Endothelial cell (in vitro differentiated cells): ENCODE measurements around the gene DPM2. TPM values are rescaled to one million over a fixed set of nuclear protein-coding genes. Genes with fewer than 3 reads are reported as not detected.

Experiments used
- DNase-seq: peaks from one replicate; pipeline ENCODE4 v3.0.0; 2021; ENCODE audit warnings: low spot score
- H3K27ac Mint-ChIP-seq: one replicate; pipeline ENCODE4 v1.8.0; 2021; ENCODE audit warnings: mixed read lengths, inconsistent platforms; ENCODE audit not compliant: unreplicated experiment
- H3K27me3 Mint-ChIP-seq: one replicate; pipeline ENCODE4 v1.8.0; 2021; ENCODE audit warnings: mild to moderate bottlenecking, moderate library complexity, mixed read lengths, inconsistent platforms; ENCODE audit not compliant: unreplicated experiment
- H3K36me3 Mint-ChIP-seq: one replicate; pipeline ENCODE4 v1.8.0; 2021; ENCODE audit warnings: mild to moderate bottlenecking, low read depth, mixed read lengths, inconsistent platforms; ENCODE audit not compliant: unreplicated experiment
- H3K4me1 Mint-ChIP-seq: one replicate; pipeline ENCODE4 v1.8.0; 2021; ENCODE audit warnings: mild to moderate bottlenecking, mixed read lengths, inconsistent platforms; ENCODE audit not compliant: unreplicated experiment
- H3K4me3 Mint-ChIP-seq: one replicate; pipeline ENCODE4 v1.8.0; 2021; ENCODE audit warnings: mild to moderate bottlenecking, mixed read lengths, inconsistent platforms; ENCODE audit not compliant: unreplicated experiment
- H3K9me3 Mint-ChIP-seq: one replicate; pipeline ENCODE4 v1.8.0; 2021; ENCODE audit warnings: mixed read lengths, inconsistent platforms; ENCODE audit not compliant: unreplicated experiment
- CTCF ChIP-seq: fragments of 200-600 bp; sonication (generic); IDR thresholded peaks from one replicate; pipeline ENCODE4 v1.5.0; 2021; ENCODE audit warnings: antibody characterized with exemption; ENCODE audit not compliant: unreplicated experiment
- total RNA-seq: library from RNA; stranded (reverse); fragmentation: NEBNext Ultra II Directional; extraction: Animal tissue kit (Norgen Biotek cat#: 25700); gene quantifications from one replicate; pipeline ENCODE4 v1.2.1, GENCODE V29; 2021; ENCODE audit not compliant: unreplicated experiment

DPM2 gene
- total RNA-seq, 1 donor from 2014 or later, result 31.5 TPM

DNA sequence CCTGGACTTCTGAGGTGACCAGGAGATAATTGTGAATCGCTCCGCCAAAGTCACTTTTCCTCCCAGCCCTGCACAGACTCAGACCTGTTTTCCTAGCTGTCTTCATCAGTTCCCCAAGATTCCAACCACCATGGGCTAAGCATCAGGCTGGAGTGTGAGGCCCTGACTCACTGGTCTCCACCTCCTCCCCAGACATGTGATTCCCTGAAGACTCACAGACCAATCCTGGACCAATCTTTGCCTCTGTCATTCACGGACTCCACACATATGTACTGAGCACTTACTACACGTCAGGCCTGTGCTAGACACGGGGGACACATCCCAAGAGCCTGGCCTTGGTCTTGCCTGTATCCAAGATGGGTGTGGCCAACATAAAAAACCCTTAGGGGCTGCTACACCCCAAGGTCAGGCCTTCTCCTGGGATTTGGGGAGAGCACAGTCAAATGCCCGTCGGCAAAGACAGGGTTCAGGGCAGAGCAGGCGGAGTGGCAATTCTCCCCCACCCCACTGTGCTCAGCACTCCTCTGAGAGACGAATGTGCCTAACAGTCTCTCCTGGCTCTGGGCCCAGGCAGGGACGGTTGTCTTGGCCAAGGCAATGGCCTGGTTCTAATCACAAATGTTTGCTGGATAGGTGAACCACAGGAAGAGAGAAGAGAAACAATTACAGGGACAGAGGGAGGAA, 31.2 kb upstream of the DPM2 start:
- peaks cover 4% of the 10 kb centered on the region for H3K36me3 Mint-ChIP-seq
- no peak for TF ChIP-seq CTCF
- H3K27me3 Mint-ChIP-seq, result peaks cover 9% of the 10 kb centered on the region
- peaks cover 8% of the 10 kb centered on the region for H3K4me1 Mint-ChIP-seq
- H3K27ac Mint-ChIP-seq, result no peak overlapping the region
- no peaks in the 10 kb centered on the region for H3K9me3 Mint-ChIP-seq
- H3K4me3 Mint-ChIP-seq, result no peak overlapping the region
- DNase-seq, result no peak

DNA sequence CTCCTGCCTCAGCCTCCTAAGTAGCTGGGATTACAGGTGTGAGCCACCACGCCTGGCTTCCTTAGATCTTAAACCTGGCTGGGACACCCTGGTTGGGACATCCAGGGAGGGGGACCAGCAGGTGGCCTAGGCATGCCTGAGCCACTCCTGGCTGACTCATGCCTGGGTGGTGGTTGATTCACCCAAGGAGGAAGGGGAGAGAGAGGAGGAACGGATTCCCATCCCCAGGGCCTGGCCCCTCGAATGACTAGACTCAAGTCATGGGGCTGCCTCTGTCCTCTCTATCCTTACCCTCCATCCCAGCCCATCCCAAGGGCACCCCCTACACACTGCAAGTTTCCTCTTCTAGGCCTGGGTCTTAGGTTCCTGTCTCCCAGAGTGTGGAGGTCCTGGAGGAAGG, 30.4 kb upstream of the DPM2 start:
- TF ChIP-seq CTCF, result no peak
- no peak for DNase-seq
- Mint-ChIP-seq H3K4me3 (no peak overlapping the region), H3K27ac (no peak overlapping the region), H3K4me1 (peaks cover 8% of the 10 kb centered on the region), H3K27me3 (peaks cover 9% of the 10 kb centered on the region), H3K36me3 (peaks cover 4% of the 10 kb centered on the region), H3K9me3 (no peaks in the 10 kb centered on the region)

DNA sequence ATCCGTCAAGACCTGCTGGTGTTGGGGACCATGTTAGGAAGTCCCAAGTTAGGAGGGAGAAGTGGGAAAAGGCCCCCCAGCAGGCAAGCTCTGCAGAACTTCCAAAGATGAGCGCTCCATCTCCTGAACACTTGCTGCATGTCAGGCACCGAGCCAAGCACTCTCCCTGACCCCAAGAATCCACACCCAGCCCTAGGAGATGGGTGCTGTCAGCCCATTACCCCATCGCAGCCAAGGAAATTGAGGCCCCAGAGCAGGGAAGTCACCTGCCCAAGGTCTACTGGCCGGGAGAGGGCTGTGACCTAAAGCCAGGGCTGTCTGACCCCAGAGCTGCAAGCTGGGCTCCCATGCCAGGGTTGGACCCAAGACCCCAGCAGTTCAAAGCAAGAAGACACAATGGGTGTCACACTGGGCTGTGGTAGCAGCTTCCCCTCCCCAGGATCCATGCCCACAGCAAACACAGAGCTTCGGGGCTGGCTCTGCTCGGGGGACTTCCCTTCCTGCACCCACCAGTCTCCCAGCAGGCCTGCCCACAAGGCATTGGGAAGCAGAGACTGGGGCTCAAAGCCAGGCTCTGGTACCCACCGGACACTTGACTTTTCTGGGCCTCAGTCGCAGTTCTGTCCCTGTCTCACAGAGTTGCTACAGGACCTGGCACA, 29.6 kb upstream of the DPM2 start:
- Mint-ChIP-seq H3K36me3 (peaks cover 4% of the 10 kb centered on the region), H3K4me1 (peaks cover 8% of the 10 kb centered on the region), H3K4me3 (no peak overlapping the region), H3K27me3 (peaks cover 6% of the 10 kb centered on the region), H3K9me3 (no peaks in the 10 kb centered on the region), H3K27ac (no peak overlapping the region)
- no peak for TF ChIP-seq CTCF
- DNase-seq, result no peak

DNA sequence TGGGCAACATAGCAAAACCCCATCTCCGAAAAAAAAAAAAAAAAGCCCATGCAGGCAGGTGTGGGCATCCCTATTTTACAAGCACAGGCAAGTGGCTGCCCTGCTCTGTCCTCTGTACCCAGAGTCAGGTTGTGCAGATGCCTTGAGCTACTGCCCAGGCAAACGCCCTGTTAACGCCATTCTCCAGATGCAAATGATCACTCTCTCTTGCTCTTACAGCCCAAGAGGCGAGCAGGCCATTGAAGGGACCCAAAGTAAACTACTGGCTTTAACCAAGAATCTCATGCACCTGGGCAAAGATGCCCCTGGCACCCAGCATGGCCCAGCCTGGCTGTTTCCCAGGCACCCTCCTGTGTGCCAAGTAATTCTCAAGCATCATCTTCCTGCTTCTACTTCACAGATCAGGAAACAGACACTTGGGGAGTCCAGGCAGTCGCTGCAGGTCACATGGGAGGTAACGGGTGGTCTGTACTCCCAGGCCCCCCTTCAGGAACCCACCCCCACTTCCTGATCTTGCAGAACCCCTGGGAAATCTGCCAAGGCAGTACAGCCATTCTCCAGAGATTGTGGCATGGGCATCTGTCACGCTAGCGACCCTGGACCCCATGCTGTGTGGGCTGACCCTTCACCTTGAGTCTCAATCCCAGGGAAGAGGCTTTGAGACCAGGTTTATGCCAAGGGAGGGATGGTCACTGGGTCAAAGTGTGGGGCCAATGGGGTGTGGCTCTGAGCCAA, 28.9 kb upstream of the DPM2 start:
- Mint-ChIP-seq H3K36me3 (peaks cover 4% of the 10 kb centered on the region), H3K27ac (no peak overlapping the region), H3K4me3 (no peak overlapping the region), H3K27me3 (peaks cover 7% of the 10 kb centered on the region), H3K9me3 (no peaks in the 10 kb centered on the region), H3K4me1 (peaks cover 5% of the 10 kb centered on the region)
- no peak for TF ChIP-seq CTCF
- no peak for DNase-seq

DNA sequence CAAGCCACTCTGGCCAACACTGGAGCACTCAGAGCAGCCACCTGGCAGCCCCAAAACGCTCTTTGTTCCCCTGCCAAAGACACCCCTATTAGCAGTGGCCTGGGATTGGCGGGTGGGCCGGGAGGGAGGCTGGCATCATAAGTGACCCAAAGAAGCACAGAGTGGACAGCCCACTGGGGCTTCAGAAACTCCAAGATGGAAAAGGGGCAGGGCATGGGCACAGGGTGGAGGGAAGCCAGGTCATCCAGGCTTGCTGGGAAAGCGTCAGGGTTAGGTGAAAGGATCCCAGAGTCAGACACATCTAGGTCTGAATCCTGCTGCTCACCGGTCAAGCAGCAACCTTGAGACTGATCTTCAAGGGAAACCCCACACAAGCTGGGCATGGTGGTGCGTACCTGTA, 28.3 kb upstream of the DPM2 start:
- Mint-ChIP-seq H3K27ac (no peak overlapping the region), H3K9me3 (no peaks in the 10 kb centered on the region), H3K27me3 (peaks cover 8% of the 10 kb centered on the region), H3K4me1 (peaks cover 4% of the 10 kb centered on the region), H3K4me3 (no peak overlapping the region), H3K36me3 (peaks cover 4% of the 10 kb centered on the region)
- DNase-seq, result no peak
- no peak for TF ChIP-seq CTCF
